DOHH2 (cell line): ENCODE measurements around the gene MTIF3.
A peak's percentile ranks its signal among the peaks of the same experiment; 100 is the strongest.

Experiments
- H3F3A ChIP-seq: fragments of 200-600 bp; sonication (generic), shearing (Covaris generic); 2 replicates; pipeline ENCODE4 v1.6.0; 2016; ENCODE audit warnings: antibody characterized with exemption, mild to moderate bottlenecking; ENCODE audit not compliant: control insufficient read depth, insufficient read depth
- H3K27ac ChIP-seq: fragments of 200-600 bp; sonication (generic); 2 replicates; pipeline ENCODE4 v1.5.1; 2014; ENCODE audit warnings: low read depth, mild to moderate bottlenecking, low read length, moderate library complexity
- H3K27me3 ChIP-seq: fragments of 200-600 bp; sonication (generic); 2 replicates; pipeline ENCODE4 v1.6.1; 2014; ENCODE audit warnings: mild to moderate bottlenecking, low read length, mixed read lengths; ENCODE audit not compliant: control insufficient read depth
- H3K36me3 ChIP-seq: fragments of 200-600 bp; sonication (generic); 2 replicates; pipeline ENCODE4 v1.6.1; 2014; ENCODE audit warnings: mild to moderate bottlenecking, low read length, moderate library complexity, mixed read lengths; ENCODE audit not compliant: control insufficient read depth
- H3K4me1 ChIP-seq: fragments of 200-600 bp; sonication (generic); 2 replicates; pipeline ENCODE4 v1.6.1; 2014; ENCODE audit warnings: mild to moderate bottlenecking, low read length, mixed read lengths; ENCODE audit not compliant: control insufficient read depth
- H3K4me2 ChIP-seq: fragments of 200-600 bp; sonication (generic); 2 replicates; pipeline ENCODE4 v1.6.0; 2014; ENCODE audit warnings: mild to moderate bottlenecking, low read length, moderate library complexity
- H3K4me3 ChIP-seq: fragments of 200-600 bp; sonication (generic); 2 replicates; pipeline ENCODE4 v1.5.1; 2014; ENCODE audit warnings: mild to moderate bottlenecking, low read length, mixed read lengths
- H3K79me2 ChIP-seq: fragments of 200-600 bp; sonication (generic); 2 replicates; pipeline ENCODE4 v1.6.1; 2014; ENCODE audit warnings: mild to moderate bottlenecking, low read length, mixed read lengths; ENCODE audit not compliant: control insufficient read depth
- H3K9me2 ChIP-seq: fragments of 200-600 bp; sonication (generic); replicated peaks from 2 replicates; pipeline ENCODE4 v1.6.1; 2014; ENCODE audit warnings: mild to moderate bottlenecking, low read length, mixed read lengths; ENCODE audit not compliant: control insufficient read depth
- H3K9me3 ChIP-seq: fragments of 200-600 bp; sonication (generic); 2 replicates; pipeline ENCODE4 v1.6.1; 2014; ENCODE audit warnings: antibody characterized with exemption, low read length, mixed read lengths; ENCODE audit not compliant: control insufficient read depth, insufficient read depth
- H4K20me1 ChIP-seq: fragments of 200-600 bp; sonication (generic); 2 replicates; pipeline ENCODE4 v1.6.0; 2014; ENCODE audit warnings: low read depth, mild to moderate bottlenecking, antibody characterized with exemption, low read length, moderate library complexity; ENCODE audit not compliant: control insufficient read depth, insufficient read depth
- EZH2phosphoT487 ChIP-seq: fragments of 200-600 bp; sonication (generic); IDR thresholded peaks from 2 replicates; pipeline ENCODE4 v1.6.1; 2017; ENCODE audit warnings: borderline replicate concordance, mild to moderate bottlenecking, antibody characterized with exemption, low read length, moderate library complexity, mixed read lengths
- TF ChIP-seq, protein P1 (sequence below): fragments of 200-600 bp; sonication (generic); IDR thresholded peaks from one replicate; pipeline ENCODE4 v1.5.1; 2014; ENCODE audit warnings: antibody characterized with exemption, mild to moderate bottlenecking, low read depth, low read length; ENCODE audit not compliant: poor library complexity, severe bottlenecking

Gene MTIF3

DNA sequence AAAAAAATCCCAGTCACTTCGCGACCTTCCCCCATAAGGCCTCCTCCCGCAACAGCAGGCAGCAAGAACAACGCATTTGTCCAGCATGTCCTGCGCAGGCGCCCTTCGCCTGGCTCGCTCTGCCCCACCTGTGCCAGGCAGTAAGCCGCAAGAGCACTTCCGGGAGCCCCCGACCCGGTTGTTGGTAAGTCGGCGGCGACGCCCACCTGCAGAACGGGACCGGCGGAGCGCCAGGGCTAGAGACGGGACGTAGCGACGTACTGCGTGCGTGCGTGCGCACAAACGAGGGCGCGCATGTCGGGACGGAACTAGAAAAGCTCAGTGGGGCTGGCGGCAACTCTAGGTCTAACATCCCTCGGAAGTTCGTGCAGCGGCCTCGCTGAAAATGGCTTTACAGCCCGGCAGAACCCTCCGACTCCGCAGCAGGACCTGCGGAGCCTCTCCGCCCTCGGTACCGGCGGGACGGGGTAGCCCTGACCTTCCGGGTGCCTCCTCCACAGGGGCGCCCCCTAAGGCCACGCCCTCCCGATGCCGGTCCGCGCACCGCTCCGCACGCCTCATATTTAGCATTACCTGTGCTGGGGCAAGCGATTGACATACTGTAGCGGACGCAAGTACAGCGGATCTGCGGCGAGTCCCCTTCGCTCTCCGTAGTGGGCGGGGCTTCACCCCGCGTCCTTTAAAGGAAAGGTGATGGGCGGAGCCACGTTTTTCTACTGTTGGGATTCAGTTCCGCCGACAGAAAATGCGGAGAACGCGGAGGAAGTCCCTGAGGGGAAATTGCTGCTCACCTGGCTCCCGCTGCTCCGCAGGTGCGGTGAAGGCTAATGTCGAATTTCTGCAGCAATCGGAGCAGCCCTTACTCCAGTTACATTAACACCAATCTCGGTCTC, at the start of gene MTIF3:
MTIF3 (minus strand) TSS at position 629 of the 893 bp plus-strand sequence. CDS start 10,116 bp downstream, outside the sequence.
- H3K9me3 ChIP-seq: no peaks in the 10 kb centered on the region
- peaks cover 43% of the 10 kb centered on the region for H3K79me2 ChIP-seq
- H4K20me1 ChIP-seq: no peaks in the 10 kb centered on the region
- H3K27ac ChIP-seq: peak within 1 kb of the TSS; percentile 91
- peaks cover 15% of the 10 kb centered on the region for H3F3A ChIP-seq
- peaks cover 3% of the 10 kb centered on the region; the same call in 1 of the 2 replicates for H3K36me3 ChIP-seq
- TF ChIP-seq, protein P1, sequence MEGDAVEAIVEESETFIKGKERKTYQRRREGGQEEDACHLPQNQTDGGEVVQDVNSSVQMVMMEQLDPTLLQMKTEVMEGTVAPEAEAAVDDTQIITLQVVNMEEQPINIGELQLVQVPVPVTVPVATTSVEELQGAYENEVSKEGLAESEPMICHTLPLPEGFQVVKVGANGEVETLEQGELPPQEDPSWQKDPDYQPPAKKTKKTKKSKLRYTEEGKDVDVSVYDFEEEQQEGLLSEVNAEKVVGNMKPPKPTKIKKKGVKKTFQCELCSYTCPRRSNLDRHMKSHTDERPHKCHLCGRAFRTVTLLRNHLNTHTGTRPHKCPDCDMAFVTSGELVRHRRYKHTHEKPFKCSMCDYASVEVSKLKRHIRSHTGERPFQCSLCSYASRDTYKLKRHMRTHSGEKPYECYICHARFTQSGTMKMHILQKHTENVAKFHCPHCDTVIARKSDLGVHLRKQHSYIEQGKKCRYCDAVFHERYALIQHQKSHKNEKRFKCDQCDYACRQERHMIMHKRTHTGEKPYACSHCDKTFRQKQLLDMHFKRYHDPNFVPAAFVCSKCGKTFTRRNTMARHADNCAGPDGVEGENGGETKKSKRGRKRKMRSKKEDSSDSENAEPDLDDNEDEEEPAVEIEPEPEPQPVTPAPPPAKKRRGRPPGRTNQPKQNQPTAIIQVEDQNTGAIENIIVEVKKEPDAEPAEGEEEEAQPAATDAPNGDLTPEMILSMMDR: no peak
- no peak for TF ChIP-seq EZH2phosphoT487
- peak within 1 kb of the TSS; percentile 79 for H3K4me2 ChIP-seq
- no peaks in the 10 kb centered on the region for H3K27me3 ChIP-seq
- peak within 1 kb of the TSS; percentile 74 for H3K4me3 ChIP-seq
- peaks cover 45% of the 10 kb centered on the region for H3K4me1 ChIP-seq
- H3K9me2 ChIP-seq: no peaks in the 10 kb centered on the region

- Histone ChIP-seq H3K36me3 (no peaks in the 10 kb centered on the region), H3K27me3 (no peaks in the 10 kb centered on the region), H3F3A (no peaks in the 10 kb centered on the region), H3K27ac (no peak overlapping the region), H3K9me3 (no peaks in the 10 kb centered on the region), H3K4me3 (no peak overlapping the region), H3K4me1 (no peaks in the 10 kb centered on the region), H3K79me2 (no peaks in the 10 kb centered on the region), H3K4me2 (no peak overlapping the region), H4K20me1 (no peaks in the 10 kb centered on the region), H3K9me2 (no peaks in the 10 kb centered on the region)
- TF ChIP-seq, protein P1: no peak
- TF ChIP-seq EZH2phosphoT487: no peak
Observed at GRCh38 chr13:27497563-27498230, 47.3 kb upstream of the MTIF3 start.

- no peaks in the 10 kb centered on the region for H3K79me2 ChIP-seq
- H3K9me3 ChIP-seq: no peaks in the 10 kb centered on the region
- no peaks in the 10 kb centered on the region for H4K20me1 ChIP-seq
- H3K36me3 ChIP-seq: no peaks in the 10 kb centered on the region
- H3K4me1 ChIP-seq: no peaks in the 10 kb centered on the region
- H3K4me3 ChIP-seq: no peak overlapping the region
- H3K27me3 ChIP-seq: no peaks in the 10 kb centered on the region
- no peaks in the 10 kb centered on the region for H3K9me2 ChIP-seq
- no peak overlapping the region for H3K27ac ChIP-seq
- TF ChIP-seq, protein P1: no peak
- no peak for TF ChIP-seq EZH2phosphoT487
- no peak overlapping the region for H3K4me2 ChIP-seq
- H3F3A ChIP-seq: no peaks in the 10 kb centered on the region
Observed at GRCh38 chr13:27496536-27497273, 46.3 kb upstream of the MTIF3 start.
